CD4-positive, alpha-beta T cell treated with Interleukin-4 for 4 hours (primary cell): Measurements from ENCODE around the gene DDX54.
"Not testable (repeated sequence)": the region's sequence is repeated elsewhere in the genome, so short reads cannot be mapped to it uniquely, and the experiment has no call there.

Experiments
- DNase-seq: peaks from one replicate; pipeline ENCODE4 v3.0.0-alpha.2; 2020

DDX54 gene

GRCh38 chr12:113214895-113215400, 29.7 kb upstream of the DDX54 start:
- DNase-seq, result no peak

- DNase-seq, result no peak
Observed at GRCh38 chr12:113211160-113211559, 25.9 kb upstream of the DDX54 start.

- DNase-seq, result peak; percentile 67
Observed at GRCh38 chr12:113208041-113208934, 23.0 kb upstream of the DDX54 start.

GRCh38 chr12:113207613-113208040, 22.3 kb upstream of the DDX54 start:
- no peak for DNase-seq

- DNase-seq, result not testable (repeated sequence)
Observed at GRCh38 chr12:113206802-113207201, 21.5 kb upstream of the DDX54 start.

- DNase-seq, result no peak
Observed at GRCh38 chr12:113204804-113205203, 19.5 kb upstream of the DDX54 start.

- DNase-seq, result no peak
Observed at GRCh38 chr12:113203852-113204760, 18.8 kb upstream of the DDX54 start.

GRCh38 chr12:113202300-113203075, 17.2 kb upstream of the DDX54 start:
- no peak for DNase-seq

- DNase-seq, result no peak
Observed at GRCh38 chr12:113201187-113202177, 16.2 kb upstream of the DDX54 start.

- DNase-seq, result no peak
Observed at GRCh38 chr12:113200021-113200797, 14.9 kb upstream of the DDX54 start.

- no peak for DNase-seq
Observed at GRCh38 chr12:113198296-113198695, 13.0 kb upstream of the DDX54 start.

GRCh38 chr12:113197518-113198077, 12.3 kb upstream of the DDX54 start:
- DNase-seq, result no peak

- DNase-seq, result peak; percentile 71
Observed at GRCh38 chr12:113196990-113197389, 11.7 kb upstream of the DDX54 start.

GRCh38 chr12:113196582-113196981, 11.3 kb upstream of the DDX54 start:
- no peak for DNase-seq

GRCh38 chr12:113195598-113195997, 10.3 kb upstream of the DDX54 start:
- no peak for DNase-seq

GRCh38 chr12:113194971-113195391, 9.7 kb upstream of the DDX54 start:
- DNase-seq, result no peak

- no peak for DNase-seq
Observed at GRCh38 chr12:113191227-113191626, 5.9 kb upstream of the DDX54 start.

- DNase-seq, result no peak
Observed at GRCh38 chr12:113190761-113191160, 5.5 kb upstream of the DDX54 start.

- no peak for DNase-seq
Observed at GRCh38 chr12:113189361-113189760, 4.1 kb upstream of the DDX54 start.

- no peak for DNase-seq
Observed at GRCh38 chr12:113186666-113187325, 1.5 kb upstream of the DDX54 start.
